C1 segment of cervical spinal cord (tissue), 14 donors: ENCODE measurements around the gene FUT9.

Experiments used
- DNase-seq, 14 donors: peaks; one replicate each; lab custom pipeline; 2025; lab: John Stamatoyannopoulos, UW

The FUT9 gene

GRCh38 chr6:96066376-96066775 lies 50.6 kb downstream of the FUT9 start:
- no peak for DNase-seq

- DNase-seq = peak in 1 of 14 donors; percentile 3
These were observed 57.8 kb downstream of the FUT9 start for GRCh38 chr6:96073555-96073954.

GRCh38 chr6:96074006-96074405 lies 58.2 kb downstream of the FUT9 start:
- DNase-seq = peak in 1 of 14 donors; percentile 30

- DNase-seq = peak in 2 of 14 donors; percentile 11 to 27
These were observed 60.1 kb downstream of the FUT9 start for GRCh38 chr6:96075826-96076225.

GRCh38 chr6:96086745-96087144 lies 71.0 kb downstream of the FUT9 start:
- peak in 2 of 14 donors; percentile 10 to 96 for DNase-seq

- DNase-seq = peak in 1 of 14 donors; percentile 14
These were observed 73.4 kb downstream of the FUT9 start for GRCh38 chr6:96089173-96089572.

- peak in 1 of 14 donors; percentile 6 for DNase-seq
These were observed 78.3 kb downstream of the FUT9 start for GRCh38 chr6:96094077-96094476.

GRCh38 chr6:96099069-96099468 lies 83.3 kb downstream of the FUT9 start:
- DNase-seq = no peak

GRCh38 chr6:96101564-96101963 lies 85.8 kb downstream of the FUT9 start:
- no peak for DNase-seq

- DNase-seq = no peak
These were observed 89.1 kb downstream of the FUT9 start for GRCh38 chr6:96104910-96105309.

GRCh38 chr6:96110878-96111277 lies 95.1 kb downstream of the FUT9 start:
- no peak for DNase-seq

- no peak for DNase-seq
These were observed 100.9 kb downstream of the FUT9 start for GRCh38 chr6:96116674-96117073.

- DNase-seq = no peak
These were observed 109.0 kb downstream of the FUT9 start for GRCh38 chr6:96124778-96125177.

GRCh38 chr6:96138406-96138805 lies 122.6 kb downstream of the FUT9 start:
- DNase-seq = peak in 1 of 14 donors; percentile 9

GRCh38 chr6:96142142-96142541 lies 126.4 kb downstream of the FUT9 start:
- DNase-seq = no peak

- peak in 1 of 14 donors; percentile 8 for DNase-seq
These were observed 134.7 kb downstream of the FUT9 start for GRCh38 chr6:96150431-96150830.

- DNase-seq = no peak
These were observed 135.9 kb downstream of the FUT9 start for GRCh38 chr6:96151707-96152106.

- DNase-seq = no peak
These were observed 136.4 kb downstream of the FUT9 start for GRCh38 chr6:96152114-96152708.

GRCh38 chr6:96153775-96154174 lies 138.0 kb downstream of the FUT9 start:
- no peak for DNase-seq

- DNase-seq = no peak
These were observed 140.7 kb downstream of the FUT9 start for GRCh38 chr6:96156425-96156824.

- no peak for DNase-seq
These were observed 141.3 kb downstream of the FUT9 start for GRCh38 chr6:96157018-96157565.

- no peak for DNase-seq
These were observed 146.9 kb downstream of the FUT9 start for GRCh38 chr6:96162711-96163120.

- DNase-seq = no peak
These were observed 149.0 kb downstream of the FUT9 start for GRCh38 chr6:96164802-96165201.

GRCh38 chr6:96171112-96171511 lies 155.3 kb downstream of the FUT9 start:
- DNase-seq = peak in 2 of 14 donors; percentile 6 to 8
